Kidney capillary endothelial cell (primary cell): ENCODE measurements around the gene ACOT7.
A peak's percentile ranks its signal among the peaks of the same experiment; 100 is the strongest.

Experiments
- DNase-seq: peaks from one replicate; pipeline ENCODE4 v3.0.0-alpha.2; 2018; ENCODE audit warnings: low spot score

ACOT7 gene

GRCh38 chr1:6248932-6249738, 144.4 kb downstream of the ACOT7 start:
- no peak for DNase-seq

- DNase-seq: no peak
Observed at GRCh38 chr1:6248161-6248776, 145.3 kb downstream of the ACOT7 start.

GRCh38 chr1:6247651-6248050, 145.9 kb downstream of the ACOT7 start:
- no peak for DNase-seq

- no peak for DNase-seq
Observed at GRCh38 chr1:6246497-6247467, 146.8 kb downstream of the ACOT7 start.

GRCh38 chr1:6245869-6246496, 147.6 kb downstream of the ACOT7 start:
- no peak for DNase-seq

GRCh38 chr1:6245086-6245868, 148.3 kb downstream of the ACOT7 start:
- peak; percentile 79 for DNase-seq

- no peak for DNase-seq
Observed at GRCh38 chr1:6244401-6245049, 149.0 kb downstream of the ACOT7 start.

GRCh38 chr1:6243993-6244392, 149.6 kb downstream of the ACOT7 start, which contains the start of gene HES3:
Gene HES3 (plus strand): TSS chr1:6244179. CDS start chr1:6244366, 187 bp downstream.
- no peak for DNase-seq

GRCh38 chr1:6243053-6243834, 150.3 kb downstream of the ACOT7 start:
- DNase-seq: no peak

- no peak for DNase-seq
Observed at GRCh38 chr1:6241887-6242740, 151.5 kb downstream of the ACOT7 start.

GRCh38 chr1:6241107-6241886, 152.3 kb downstream of the ACOT7 start:
- no peak for DNase-seq

GRCh38 chr1:6239950-6240768, 153.4 kb downstream of the ACOT7 start:
- no peak for DNase-seq

GRCh38 chr1:6239213-6239752, 154.3 kb downstream of the ACOT7 start:
- DNase-seq: no peak

GRCh38 chr1:6237093-6237492, 156.5 kb downstream of the ACOT7 start:
- no peak for DNase-seq

- no peak for DNase-seq
Observed at GRCh38 chr1:6235296-6235677, 158.3 kb downstream of the ACOT7 start.

GRCh38 chr1:6234502-6235295, 158.9 kb downstream of the ACOT7 start:
- no peak for DNase-seq
